HepG2 (cell line): ENCODE results near the gene ABCA2. TPM values are rescaled to one million over a fixed set of nuclear protein-coding genes. Genes with fewer than 3 reads are reported as not detected.

Experiments used
- GABPA ChIP-seq, 2 experiments: IDR thresholded peaks; 2 replicates each; pipeline ENCODE4 v1.6.1; 2011 to 2016; ENCODE audit warnings: low read depth in 2 of 2, low read length in 1 of 2, missing biosample characterization in 1 of 2, missing genetic modification characterization in 1 of 2
- GABPB1 ChIP-seq: IDR thresholded peaks from 2 replicates; pipeline ENCODE4 v1.6.1; 2016; ENCODE audit warnings: mild to moderate bottlenecking, missing genetic modification reagents, moderate library complexity, missing compliant biosample characterization
- KDM2A ChIP-seq: sonication (generic); formaldehyde crosslinking; IDR thresholded peaks from 2 replicates; pipeline ENCODE4 v1.4.0; 2020; ENCODE audit warnings: low read depth, missing genetic modification reagents, borderline replicate concordance
- KDM4B ChIP-seq: sonication (generic); formaldehyde crosslinking; IDR thresholded peaks from 2 replicates; pipeline ENCODE4 v1.4.0; 2020; ENCODE audit warnings: missing genetic modification reagents
- WIZ ChIP-seq: sonication (generic); formaldehyde crosslinking; IDR thresholded peaks from 2 replicates; pipeline ENCODE4 v1.5.1; 2020; ENCODE audit warnings: mild to moderate bottlenecking, missing genetic modification reagents
- ZBTB3 ChIP-seq: sonication (generic); formaldehyde crosslinking; IDR thresholded peaks from 2 replicates; pipeline ENCODE4 v1.4.0; 2020; ENCODE audit warnings: low read depth, mild to moderate bottlenecking, moderate library complexity, missing genetic modification reagents, borderline replicate concordance
- ZNF205 ChIP-seq: IDR thresholded peaks from 2 replicates; pipeline ENCODE4 v1.6.1; 2018; ENCODE audit warnings: missing biosample characterization, missing genetic modification reagents
- ZNF230 ChIP-seq: sonication (generic); formaldehyde crosslinking; IDR thresholded peaks from 2 replicates; pipeline ENCODE4 v1.4.0; 2020; ENCODE audit warnings: mild to moderate bottlenecking, missing genetic modification reagents
- ZNF484 ChIP-seq: sonication (generic); formaldehyde crosslinking; IDR thresholded peaks from 2 replicates; pipeline ENCODE4 v1.5.1; 2020; ENCODE audit warnings: mild to moderate bottlenecking, low read depth, missing genetic modification reagents, borderline replicate concordance
- ZNF616 ChIP-seq: sonication (generic); formaldehyde crosslinking; IDR thresholded peaks from 2 replicates; pipeline ENCODE4 v1.5.0; 2020; ENCODE audit warnings: low read depth, mild to moderate bottlenecking, missing genetic modification reagents
- polyA plus RNA-seq, 8 experiments: library from polyadenylated mRNA; depleted of rRNA in 3 of 8; stranded (reverse) in 7 of 8; unstranded in 1 of 8; fragments of >200 nt; fragmentation: Illumina TruSeq in 4 of 8; extraction: Trizol in 4 of 8; gene quantifications; 2 replicates each; pipeline versions ENCODE4 v1.2.1 to v1.2.3, GENCODE V29; 2011 to 2016; ENCODE audit warnings: low read depth in 4 of 8, missing spikeins in 1 of 8, mixed read lengths in 1 of 8; ENCODE audit not compliant: insufficient read depth in 1 of 8
- total RNA-seq, 5 experiments: library from RNA; depleted of rRNA; stranded (reverse); fragments of >200 nt; fragmentation: Illumina TruSeq; extraction: Trizol; gene quantifications; 2 replicates each; pipeline ENCODE4 v1.2.3, GENCODE V29; 2016; ENCODE audit warnings: low read depth in 1 of 5
- TF ChIP-seq, protein P1 (sequence below): sonication (generic); formaldehyde crosslinking; IDR thresholded peaks from 2 replicates; pipeline ENCODE4 v1.5.0; 2020; ENCODE audit warnings: missing genetic modification reagents, mild to moderate bottlenecking, borderline replicate concordance
- TF ChIP-seq, protein P2 (sequence below): sonication (generic); formaldehyde crosslinking; IDR thresholded peaks from 2 replicates; pipeline ENCODE4 v1.5.0; 2020; ENCODE audit warnings: mild to moderate bottlenecking, missing genetic modification reagents, borderline replicate concordance
- TF ChIP-seq, protein P3 (sequence below): IDR thresholded peaks from 2 replicates; pipeline ENCODE4 v1.6.1; 2016; ENCODE audit warnings: low read depth, control low read depth
- TF ChIP-seq, protein P4 (sequence below): sonication (generic); formaldehyde crosslinking; IDR thresholded peaks from 2 replicates; pipeline ENCODE4 v1.4.0; 2020; ENCODE audit warnings: missing genetic modification reagents
- TF ChIP-seq, protein P5 (sequence below): sonication (generic); formaldehyde crosslinking; IDR thresholded peaks from 2 replicates; pipeline ENCODE4 v1.4.0; 2020; ENCODE audit warnings: mild to moderate bottlenecking, missing genetic modification reagents
- TF ChIP-seq, protein P6 (sequence below): sonication (generic); formaldehyde crosslinking; conservative IDR thresholded peaks from 2 replicates; pipeline ENCODE4 v1.4.0; 2020; ENCODE audit warnings: missing genetic modification reagents

Gene ABCA2
- total and polyA plus RNA-seq, 2 of the 13 experiments (the other 11 are each of a cell fraction or from before 2014, with no cell fraction given), result 2.9 to 19.2 TPM

DNA sequence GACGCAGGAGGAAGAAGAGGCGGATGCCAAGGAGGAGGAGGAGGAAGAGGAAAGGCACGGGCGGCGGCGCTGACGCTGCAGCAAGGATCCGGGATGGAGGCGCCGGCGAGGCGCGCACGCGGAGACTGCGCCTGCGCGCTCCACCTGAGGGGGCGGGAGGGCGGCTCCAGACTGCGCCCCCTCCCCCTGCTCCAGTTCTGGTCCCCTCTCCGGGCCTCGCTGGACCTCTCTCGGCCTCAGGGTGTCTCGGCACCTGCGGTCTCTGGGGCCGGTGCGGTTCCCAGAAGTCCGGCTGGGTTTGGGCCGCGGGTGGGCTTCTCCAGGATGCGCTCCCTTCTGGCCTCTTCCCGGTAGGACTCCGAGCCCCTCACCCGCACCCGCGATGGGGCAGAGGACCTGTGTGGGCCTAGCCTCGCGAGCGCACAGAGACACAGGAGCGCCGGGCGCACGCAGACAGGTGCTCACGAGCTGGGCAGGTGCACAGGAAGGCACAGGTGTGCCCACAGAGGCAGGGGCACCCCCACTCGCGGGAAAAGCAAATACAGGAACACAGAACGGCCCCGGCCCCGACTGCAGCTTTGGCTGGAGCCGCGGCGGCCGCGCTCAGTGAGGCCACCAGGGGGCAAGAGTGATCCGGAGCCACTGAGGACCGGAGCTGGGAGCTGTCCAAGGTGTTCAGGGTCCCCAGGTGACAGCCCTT is 18.2 kb upstream of the ABCA2 start, which contains the start of gene NPDC1 (continued):
- TF ChIP-seq, protein P1, sequence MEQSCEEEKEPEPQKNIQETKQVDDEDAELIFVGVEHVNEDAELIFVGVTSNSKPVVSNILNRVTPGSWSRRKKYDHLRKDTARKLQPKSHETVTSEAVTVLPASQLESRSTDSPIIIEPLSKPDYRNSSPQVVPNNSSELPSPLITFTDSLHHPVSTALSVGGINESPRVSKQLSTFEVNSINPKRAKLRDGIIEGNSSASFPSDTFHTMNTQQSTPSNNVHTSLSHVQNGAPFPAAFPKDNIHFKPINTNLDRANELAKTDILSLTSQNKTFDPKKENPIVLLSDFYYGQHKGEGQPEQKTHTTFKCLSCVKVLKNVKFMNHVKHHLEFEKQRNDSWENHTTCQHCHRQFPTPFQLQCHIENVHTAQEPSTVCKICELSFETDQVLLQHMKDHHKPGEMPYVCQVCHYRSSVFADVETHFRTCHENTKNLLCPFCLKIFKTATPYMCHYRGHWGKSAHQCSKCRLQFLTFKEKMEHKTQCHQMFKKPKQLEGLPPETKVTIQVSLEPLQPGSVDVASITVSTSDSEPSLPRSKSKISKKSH (CRISPR knock-in tag), result peak; percentile 77
- TF ChIP-seq, protein P2, sequence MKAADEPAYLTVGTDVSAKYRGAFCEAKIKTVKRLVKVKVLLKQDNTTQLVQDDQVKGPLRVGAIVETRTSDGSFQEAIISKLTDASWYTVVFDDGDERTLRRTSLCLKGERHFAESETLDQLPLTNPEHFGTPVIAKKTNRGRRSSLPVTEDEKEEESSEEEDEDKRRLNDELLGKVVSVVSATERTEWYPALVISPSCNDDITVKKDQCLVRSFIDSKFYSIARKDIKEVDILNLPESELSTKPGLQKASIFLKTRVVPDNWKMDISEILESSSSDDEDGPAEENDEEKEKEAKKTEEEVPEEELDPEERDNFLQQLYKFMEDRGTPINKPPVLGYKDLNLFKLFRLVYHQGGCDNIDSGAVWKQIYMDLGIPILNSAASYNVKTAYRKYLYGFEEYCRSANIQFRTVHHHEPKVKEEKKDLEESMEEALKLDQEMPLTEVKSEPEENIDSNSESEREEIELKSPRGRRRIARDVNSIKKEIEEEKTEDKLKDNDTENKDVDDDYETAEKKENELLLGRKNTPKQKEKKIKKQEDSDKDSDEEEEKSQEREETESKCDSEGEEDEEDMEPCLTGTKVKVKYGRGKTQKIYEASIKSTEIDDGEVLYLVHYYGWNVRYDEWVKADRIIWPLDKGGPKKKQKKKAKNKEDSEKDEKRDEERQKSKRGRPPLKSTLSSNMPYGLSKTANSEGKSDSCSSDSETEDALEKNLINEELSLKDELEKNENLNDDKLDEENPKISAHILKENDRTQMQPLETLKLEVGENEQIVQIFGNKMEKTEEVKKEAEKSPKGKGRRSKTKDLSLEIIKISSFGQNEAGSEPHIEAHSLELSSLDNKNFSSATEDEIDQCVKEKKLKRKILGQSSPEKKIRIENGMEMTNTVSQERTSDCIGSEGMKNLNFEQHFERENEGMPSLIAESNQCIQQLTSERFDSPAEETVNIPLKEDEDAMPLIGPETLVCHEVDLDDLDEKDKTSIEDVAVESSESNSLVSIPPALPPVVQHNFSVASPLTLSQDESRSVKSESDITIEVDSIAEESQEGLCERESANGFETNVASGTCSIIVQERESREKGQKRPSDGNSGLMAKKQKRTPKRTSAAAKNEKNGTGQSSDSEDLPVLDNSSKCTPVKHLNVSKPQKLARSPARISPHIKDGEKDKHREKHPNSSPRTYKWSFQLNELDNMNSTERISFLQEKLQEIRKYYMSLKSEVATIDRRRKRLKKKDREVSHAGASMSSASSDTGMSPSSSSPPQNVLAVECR (CRISPR knock-in tag), result peak; percentile 88
- TF ChIP-seq, protein P3, sequence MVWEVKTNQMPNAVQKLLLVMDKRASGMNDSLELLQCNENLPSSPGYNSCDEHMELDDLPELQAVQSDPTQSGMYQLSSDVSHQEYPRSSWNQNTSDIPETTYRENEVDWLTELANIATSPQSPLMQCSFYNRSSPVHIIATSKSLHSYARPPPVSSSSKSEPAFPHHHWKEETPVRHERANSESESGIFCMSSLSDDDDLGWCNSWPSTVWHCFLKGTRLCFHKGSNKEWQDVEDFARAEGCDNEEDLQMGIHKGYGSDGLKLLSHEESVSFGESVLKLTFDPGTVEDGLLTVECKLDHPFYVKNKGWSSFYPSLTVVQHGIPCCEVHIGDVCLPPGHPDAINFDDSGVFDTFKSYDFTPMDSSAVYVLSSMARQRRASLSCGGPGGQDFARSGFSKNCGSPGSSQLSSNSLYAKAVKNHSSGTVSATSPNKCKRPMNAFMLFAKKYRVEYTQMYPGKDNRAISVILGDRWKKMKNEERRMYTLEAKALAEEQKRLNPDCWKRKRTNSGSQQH (CRISPR knock-in tag), result peak; percentile 79
- TF ChIP-seq GABPB1 (CRISPR knock-in tag) (peak; percentile 63; the same call in 1 of the 2 replicates), ZNF205 (CRISPR knock-in tag) (peak; percentile 12; the same call in 1 of the 2 replicates), ZBTB3 (CRISPR knock-in tag) (peak; percentile 53; the same call in 1 of the 2 replicates), KDM2A (CRISPR knock-in tag) (peak; percentile 93), ZNF230 (CRISPR knock-in tag) (peak; percentile 78), KDM4B (CRISPR knock-in tag) (peak; percentile 39; the same call in 1 of the 2 replicates), ZNF484 (CRISPR knock-in tag) (no peak), WIZ (CRISPR knock-in tag) (peak; percentile 91), ZNF616 (CRISPR knock-in tag) (peak; percentile 34; the same call in 1 of the 2 replicates), GABPA (IDR thresholded peaks at IDR 0.05; ENCODE audit: low read depth, low read length) (no peak), GABPA (CRISPR knock-in tag; IDR thresholded peaks at IDR 0.05; ENCODE audit: low read depth) (0 out of 2 replicates have a peak, but pooled peaks have one; percentile 28)
- TF ChIP-seq, protein P4, sequence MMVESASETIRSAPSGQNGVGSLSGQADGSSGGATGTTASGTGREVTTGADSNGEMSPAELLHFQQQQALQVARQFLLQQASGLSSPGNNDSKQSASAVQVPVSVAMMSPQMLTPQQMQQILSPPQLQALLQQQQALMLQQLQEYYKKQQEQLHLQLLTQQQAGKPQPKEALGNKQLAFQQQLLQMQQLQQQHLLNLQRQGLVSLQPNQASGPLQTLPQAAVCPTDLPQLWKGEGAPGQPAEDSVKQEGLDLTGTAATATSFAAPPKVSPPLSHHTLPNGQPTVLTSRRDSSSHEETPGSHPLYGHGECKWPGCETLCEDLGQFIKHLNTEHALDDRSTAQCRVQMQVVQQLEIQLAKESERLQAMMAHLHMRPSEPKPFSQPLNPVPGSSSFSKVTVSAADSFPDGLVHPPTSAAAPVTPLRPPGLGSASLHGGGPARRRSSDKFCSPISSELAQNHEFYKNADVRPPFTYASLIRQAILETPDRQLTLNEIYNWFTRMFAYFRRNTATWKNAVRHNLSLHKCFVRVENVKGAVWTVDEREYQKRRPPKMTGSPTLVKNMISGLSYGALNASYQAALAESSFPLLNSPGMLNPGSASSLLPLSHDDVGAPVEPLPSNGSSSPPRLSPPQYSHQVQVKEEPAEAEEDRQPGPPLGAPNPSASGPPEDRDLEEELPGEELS (CRISPR knock-in tag), result peak; percentile 42; the same call in 1 of the 2 replicates
- TF ChIP-seq, protein P5, sequence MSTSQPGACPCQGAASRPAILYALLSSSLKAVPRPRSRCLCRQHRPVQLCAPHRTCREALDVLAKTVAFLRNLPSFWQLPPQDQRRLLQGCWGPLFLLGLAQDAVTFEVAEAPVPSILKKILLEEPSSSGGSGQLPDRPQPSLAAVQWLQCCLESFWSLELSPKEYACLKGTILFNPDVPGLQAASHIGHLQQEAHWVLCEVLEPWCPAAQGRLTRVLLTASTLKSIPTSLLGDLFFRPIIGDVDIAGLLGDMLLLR, result 0 out of 2 replicates have a peak, but pooled peaks have one; percentile 44
- TF ChIP-seq, protein P6, sequence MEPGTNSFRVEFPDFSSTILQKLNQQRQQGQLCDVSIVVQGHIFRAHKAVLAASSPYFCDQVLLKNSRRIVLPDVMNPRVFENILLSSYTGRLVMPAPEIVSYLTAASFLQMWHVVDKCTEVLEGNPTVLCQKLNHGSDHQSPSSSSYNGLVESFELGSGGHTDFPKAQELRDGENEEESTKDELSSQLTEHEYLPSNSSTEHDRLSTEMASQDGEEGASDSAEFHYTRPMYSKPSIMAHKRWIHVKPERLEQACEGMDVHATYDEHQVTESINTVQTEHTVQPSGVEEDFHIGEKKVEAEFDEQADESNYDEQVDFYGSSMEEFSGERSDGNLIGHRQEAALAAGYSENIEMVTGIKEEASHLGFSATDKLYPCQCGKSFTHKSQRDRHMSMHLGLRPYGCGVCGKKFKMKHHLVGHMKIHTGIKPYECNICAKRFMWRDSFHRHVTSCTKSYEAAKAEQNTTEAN (CRISPR knock-in tag), result peak; percentile 47; the same call in 1 of the 2 replicates
